GM18873 (cell line): ENCODE measurements around the gene MAP4K4.

ENCODE experiments used
- ATAC-seq: cut with Tn5 transposase; IDR thresholded peaks from one replicate; pipeline ENCODE4 v1.9.1; 2021; ENCODE audit warnings: mild to moderate bottlenecking, moderate library complexity, moderate number of reproducible peaks; ENCODE audit not compliant: unreplicated experiment, low FRiP score

MAP4K4 gene

DNA sequence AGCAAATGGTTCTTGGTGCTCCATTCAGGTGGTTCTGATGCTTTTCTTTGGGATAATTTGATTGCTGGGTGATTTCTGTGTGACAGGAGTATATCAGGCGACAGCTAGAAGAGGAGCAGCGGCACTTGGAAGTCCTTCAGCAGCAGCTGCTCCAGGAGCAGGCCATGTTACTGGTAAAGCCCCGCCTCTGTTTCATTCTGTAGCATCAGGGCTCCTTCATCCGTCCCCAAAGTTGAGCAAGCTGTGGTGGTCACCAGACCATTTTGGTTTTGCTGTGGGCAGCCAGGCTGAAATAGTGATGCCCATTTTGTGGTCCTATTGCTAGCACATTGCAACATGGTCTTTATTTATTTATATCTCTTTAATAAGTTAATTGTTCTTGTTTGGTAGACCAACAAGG is 161.4 kb downstream of the MAP4K4 start:
- ATAC-seq: no peak

DNA sequence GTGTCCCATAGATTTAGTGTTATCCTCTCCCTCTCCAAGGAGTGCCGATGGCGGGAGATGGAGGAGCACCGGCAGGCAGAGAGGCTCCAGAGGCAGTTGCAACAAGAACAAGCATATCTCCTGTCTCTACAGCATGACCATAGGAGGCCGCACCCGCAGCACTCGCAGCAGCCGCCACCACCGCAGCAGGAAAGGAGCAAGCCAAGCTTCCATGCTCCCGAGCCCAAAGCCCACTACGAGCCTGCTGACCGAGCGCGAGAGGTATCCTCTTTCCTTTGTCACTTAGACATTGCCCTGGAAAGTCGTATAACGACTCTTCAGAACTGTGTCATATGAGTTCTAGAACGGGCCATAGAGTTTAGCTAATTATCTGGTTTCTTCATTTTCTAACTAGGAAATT is 162.1 kb downstream of the MAP4K4 start:
- ATAC-seq: no peak

DNA sequence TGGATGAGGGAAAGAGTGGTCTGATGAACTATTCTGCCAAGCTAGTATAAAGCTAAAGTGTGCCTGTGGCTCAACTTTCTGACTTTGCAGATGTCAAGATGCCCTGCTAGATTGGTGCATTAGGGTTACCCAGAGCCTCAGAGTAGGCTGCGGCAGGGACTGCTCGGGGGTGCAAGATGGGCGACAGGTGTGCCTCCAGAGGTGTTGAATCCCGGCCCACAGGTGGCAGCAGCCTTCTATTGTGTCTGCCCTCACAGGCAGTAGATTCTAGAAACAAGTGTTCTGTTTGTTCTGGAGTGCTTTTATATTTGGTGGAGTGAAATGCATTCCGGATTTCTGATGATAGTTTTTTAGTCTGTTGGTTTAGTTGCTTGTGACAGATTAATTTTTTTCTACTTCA is 162.7 kb downstream of the MAP4K4 start:
- ATAC-seq: no peak

DNA sequence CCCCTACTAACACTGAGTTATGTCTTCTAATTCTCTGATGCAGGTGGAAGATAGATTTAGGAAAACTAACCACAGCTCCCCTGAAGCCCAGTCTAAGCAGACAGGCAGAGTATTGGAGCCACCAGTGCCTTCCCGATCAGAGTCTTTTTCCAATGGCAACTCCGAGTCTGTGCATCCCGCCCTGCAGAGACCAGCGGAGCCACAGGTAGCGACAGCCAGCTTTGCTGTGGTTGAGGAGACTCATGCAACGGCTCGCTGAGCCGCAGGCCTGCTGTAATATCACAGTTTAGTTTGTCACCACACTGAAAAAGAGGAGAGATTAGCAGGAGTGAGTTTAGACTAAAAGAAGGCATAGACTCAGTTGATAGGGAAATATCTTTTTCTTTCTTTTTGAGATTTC is 163.3 kb downstream of the MAP4K4 start:
- no peak for ATAC-seq

DNA sequence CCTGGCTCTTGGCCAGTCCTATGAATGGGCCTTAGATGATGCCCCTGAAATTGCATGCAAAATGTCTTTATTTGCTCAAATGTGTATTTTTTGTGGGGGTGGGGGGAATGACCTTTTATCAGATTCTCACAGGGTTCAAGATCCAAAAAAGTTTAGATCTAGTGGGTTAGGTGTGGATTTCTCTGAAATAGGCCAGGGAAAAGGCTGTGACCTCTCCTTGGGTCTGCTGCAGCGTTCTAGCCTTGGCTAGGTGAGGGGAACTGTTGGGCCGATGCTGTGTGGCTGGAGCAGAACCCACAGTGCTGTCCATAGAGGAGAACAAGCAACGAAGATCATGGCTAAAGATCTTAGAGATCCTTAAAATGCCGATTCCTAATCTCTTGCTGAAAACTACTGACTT is 163.9 kb downstream of the MAP4K4 start:
- ATAC-seq: no peak

DNA sequence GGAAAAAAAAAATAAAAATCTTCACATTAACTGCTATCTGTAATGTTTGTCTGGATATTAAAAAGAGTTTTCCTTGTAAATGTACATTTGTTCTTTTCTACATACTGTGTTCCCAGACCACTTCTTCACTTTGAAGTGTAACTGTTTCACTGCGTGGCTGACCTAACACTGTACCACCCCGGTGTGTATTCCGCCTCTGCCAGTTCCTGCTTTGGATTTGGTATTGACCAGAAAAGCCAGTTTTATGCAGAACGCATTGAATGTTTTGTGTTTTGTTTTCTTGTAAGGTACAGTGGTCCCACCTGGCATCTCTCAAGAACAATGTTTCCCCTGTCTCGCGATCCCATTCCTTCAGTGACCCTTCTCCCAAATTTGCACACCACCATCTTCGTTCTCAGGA is 166.0 kb downstream of the MAP4K4 start:
- ATAC-seq: no peak

DNA sequence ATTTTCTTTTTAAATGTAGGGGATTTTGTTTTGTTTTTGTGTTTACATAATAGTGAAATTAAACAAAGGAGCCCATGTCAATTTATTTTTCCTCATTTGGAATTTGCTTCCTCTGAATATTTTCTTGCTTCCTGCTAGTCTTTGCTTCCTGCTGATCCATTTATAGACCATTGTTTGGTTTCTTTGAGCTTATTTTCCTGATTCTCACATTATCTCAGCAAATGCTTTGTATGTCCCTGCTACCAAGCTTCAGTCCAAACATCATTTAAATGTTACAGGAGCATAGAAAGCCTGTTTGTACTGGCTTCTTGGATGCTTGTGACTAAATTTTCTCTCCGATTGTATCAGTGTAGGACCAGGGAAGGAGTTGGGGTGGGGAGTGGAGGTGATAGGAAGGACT is 166.9 kb downstream of the MAP4K4 start:
- ATAC-seq: no peak

DNA sequence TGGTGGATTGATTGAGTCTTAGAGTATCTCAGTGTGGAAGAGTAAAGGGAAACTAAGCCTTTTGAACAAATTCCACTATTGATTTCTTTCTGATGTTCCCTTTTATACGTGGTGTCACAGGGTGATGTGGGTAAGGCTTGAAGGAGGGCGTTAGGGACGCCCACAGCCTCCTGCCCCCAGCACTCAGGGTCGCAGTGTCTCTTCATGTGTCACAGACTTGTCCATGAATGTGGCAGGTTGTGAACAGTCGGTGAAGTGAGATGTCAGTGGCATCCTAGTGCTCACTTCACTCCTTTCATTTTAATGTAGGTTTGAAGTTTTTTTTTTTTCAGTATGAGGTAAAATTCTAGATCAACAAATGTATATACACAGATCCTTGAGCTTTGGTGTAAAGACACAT is 171.0 kb downstream of the MAP4K4 start:
- ATAC-seq: no peak

DNA sequence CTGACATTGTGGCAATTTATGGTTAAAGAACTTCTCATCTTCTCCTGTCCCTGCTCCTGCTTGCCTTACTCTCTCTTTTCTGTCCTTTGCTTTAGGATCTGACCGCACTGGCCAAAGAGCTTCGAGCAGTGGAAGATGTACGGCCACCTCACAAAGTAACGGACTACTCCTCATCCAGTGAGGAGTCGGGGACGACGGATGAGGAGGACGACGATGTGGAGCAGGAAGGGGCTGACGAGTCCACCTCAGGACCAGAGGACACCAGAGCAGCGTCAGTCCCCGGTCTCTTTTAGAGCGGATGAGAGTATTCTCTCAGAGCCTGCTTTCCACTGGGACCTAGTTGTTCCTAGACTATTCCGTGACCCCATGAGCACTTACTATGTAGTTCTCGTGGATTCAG is 172.0 kb downstream of the MAP4K4 start:
- no peak for ATAC-seq

DNA sequence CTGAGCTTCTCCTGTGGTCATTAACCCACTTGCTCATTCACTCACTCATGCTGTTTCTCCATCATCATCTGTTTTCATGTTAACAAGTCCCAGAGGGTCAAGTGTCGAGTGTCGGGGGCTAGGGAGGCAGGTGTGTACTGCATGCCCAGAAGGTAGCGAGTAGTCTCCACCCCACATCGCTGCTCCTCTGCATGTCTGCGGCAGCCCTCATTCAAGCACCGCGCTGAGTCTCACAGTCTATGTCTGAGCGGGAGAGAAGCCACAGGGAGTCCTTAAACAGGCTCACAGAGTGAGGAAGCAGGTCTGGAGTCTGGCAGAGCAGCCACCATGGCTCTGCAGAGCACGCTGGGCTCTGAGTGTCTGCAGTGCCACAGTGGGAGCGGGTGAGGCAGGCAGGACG is 172.9 kb downstream of the MAP4K4 start:
- ATAC-seq: no peak

DNA sequence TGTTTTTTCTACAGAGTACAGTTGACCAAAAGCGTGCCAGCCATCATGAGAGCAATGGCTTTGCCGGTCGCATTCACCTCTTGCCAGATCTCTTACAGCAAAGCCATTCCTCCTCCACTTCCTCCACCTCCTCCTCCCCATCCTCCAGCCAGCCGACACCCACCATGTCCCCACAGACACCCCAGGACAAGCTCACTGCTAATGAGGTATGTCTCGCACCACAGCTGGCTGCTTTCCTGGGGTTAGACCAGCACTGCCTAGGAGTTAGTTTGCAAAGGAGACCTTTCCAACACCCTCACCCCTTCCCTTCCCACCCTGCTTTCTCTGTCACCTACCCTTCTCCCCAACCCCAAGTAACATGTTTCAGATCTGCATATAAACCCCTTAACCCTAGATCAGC is 174.0 kb downstream of the MAP4K4 start:
- ATAC-seq: no peak

DNA sequence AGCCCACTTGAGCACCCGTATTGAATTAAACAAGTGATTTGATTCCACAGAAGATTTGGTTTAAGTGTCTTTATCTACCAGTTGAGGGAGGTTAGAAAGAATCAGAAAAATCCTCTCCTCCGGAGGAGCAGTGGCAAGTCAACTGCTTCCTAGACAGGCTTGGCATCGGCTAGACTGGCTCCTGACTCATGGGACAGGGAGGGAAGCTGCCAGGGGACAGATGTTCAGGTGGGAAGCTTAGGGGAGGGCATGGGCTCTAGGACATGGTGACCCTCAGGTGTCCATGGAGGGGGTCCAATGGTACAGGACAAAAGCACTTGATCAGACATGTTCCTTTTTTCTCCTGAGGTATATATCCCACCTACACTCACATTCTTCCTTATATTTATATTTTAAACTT is 175.0 kb downstream of the MAP4K4 start:
- no peak for ATAC-seq

DNA sequence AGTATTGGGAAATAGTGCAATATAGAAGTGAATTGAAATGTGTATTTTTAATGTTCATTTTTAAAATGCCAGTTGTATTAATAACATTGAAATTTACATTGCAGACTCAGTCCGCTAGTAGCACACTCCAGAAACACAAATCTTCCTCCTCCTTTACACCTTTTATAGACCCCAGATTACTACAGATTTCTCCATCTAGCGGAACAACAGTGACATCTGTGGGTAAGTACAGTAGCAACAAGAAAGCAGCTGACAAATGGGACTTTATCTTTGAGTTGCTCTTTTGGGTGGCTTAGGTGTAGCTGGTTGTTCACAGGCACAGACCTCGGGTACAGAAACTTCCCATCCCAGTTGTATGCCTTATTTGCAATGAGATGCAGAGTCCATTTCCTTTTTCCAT is 176.0 kb downstream of the MAP4K4 start:
- no peak for ATAC-seq

DNA sequence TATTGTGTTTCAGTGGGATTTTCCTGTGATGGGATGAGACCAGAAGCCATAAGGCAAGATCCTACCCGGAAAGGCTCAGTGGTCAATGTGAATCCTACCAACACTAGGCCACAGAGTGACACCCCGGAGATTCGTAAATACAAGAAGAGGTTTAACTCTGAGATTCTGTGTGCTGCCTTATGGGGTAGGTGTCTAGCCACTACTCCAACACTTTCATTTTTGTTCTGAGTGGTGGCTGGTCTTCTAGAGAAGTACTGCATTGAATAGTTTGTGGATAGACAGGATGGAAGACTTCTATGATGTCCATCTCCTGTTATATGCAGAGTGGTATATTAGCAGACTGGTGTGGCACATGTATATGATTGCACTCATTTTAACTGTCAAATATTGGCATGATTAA is 176.6 kb downstream of the MAP4K4 start:
- ATAC-seq: no peak

DNA sequence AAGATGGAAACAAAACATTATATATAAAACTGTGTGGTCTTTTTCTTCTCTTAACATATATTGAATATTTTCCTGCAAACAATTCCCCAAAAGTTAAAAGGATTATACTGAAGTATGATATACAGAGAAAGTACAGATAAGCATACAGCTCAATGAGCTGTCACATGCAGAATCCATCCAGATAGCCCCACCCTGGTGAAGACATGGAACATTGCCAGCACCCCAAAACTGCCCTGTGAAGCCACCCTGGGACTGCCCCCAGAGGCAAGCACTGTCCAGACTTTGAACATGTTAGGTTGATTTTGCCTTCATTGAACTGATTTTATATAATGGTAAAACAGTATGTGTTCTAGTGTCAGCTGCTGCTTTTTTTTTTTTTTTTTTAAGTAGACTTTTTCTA is 182.0 kb downstream of the MAP4K4 start:
- no peak for ATAC-seq

DNA sequence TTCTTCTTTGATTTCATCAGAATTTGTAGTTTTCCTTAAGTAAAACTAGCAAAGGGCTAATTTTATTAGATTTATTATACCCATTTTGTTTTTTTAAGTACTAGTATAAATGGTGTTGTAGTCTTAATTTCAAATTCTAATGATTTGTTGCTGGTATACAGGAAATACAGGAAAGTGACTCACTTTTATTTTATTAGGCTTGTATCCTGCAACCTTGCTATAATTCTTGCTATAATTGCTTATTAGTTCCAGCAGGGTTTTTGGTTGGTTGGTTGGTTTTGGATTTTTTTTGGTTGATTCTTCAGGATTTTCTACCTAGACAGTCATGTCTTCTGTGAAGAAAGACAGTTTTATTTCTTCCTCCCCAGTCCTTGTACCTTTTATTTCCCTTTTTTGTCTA is 183.6 kb downstream of the MAP4K4 start:
- ATAC-seq: no peak

DNA sequence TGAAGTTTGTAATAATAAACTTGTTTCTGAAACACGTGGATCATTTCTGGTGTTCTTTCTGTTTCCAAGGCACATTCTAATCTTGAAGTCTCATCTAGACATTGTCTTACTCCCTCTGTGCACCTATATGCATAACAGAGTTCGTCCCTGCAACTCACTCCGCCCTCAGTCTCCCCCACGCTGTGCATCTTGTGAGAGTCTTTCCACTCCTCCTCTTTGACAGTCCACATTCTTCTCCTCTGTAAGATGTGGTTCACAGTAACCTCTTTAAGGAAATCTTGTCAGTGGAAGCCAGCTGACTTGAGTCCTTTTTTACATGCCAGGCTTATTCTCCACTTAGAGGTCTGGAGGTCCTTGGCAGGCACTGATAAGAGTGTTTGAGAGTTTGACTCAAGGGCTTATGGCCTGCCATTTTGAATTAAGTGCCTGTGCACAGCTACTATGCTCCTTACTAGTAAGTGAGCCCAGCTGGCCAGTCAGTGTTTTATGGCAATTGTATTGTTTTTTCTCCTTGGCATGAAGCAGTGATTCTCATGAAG is 185.3 kb downstream of the MAP4K4 start:
- no peak for ATAC-seq

DNA sequence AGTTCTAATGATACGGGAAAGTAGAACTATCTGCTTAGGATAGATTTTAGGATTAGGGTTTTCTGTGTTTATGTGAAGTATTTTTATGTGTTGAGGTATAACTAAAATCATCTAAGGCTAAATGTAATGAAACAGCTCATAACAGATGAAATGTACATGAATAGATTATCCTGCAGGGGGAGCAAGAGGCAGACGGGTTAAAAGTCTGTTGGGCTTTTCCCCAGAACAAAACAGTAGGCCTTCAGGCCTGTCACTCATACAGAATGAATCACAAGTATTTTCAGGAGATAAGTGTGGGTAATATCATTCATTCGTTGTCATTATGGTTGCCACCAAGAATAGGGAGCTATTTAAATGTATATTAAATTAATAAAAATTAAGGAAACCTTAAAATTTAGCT is 186.4 kb downstream of the MAP4K4 start:
- ATAC-seq: no peak

DNA sequence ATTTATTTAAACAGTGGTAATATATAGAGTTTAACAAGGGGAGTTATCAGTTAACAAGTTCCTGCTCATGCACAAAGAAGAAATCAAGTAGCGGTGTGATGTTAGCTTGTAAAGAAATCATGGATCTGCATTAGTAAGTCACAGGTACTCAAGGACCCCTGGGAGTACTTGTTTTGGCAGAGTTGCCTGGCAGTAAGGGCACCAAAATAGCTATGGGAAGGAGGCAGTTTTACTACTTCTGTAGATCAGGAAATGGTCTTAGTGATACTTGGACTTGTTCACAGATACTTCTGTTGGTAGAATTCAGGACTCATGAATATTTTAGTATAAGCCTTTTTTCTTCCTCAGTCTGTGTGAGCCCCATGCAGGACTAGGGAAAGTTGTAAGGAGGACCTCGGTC is 186.9 kb downstream of the MAP4K4 start:
- no peak for ATAC-seq

DNA sequence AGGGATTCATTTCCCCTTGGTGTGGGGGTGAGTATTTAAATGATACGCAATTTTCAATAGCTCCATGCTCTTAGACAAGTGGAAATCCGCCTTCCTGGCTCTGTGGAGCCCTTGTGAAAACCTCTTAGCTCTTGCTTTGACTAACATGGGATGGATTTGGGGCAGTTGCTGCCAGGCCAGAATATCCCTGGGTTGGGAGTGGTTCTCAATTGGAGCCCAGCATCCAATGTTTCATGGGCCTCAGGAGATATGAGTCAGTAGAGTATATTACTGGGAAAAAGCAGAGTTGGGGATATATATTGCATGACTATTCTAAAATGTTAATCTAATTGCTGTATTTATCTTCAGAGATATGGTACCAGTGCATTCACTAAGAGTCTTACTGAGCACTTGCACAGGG is 189.8 kb downstream of the MAP4K4 start:
- no peak for ATAC-seq

DNA sequence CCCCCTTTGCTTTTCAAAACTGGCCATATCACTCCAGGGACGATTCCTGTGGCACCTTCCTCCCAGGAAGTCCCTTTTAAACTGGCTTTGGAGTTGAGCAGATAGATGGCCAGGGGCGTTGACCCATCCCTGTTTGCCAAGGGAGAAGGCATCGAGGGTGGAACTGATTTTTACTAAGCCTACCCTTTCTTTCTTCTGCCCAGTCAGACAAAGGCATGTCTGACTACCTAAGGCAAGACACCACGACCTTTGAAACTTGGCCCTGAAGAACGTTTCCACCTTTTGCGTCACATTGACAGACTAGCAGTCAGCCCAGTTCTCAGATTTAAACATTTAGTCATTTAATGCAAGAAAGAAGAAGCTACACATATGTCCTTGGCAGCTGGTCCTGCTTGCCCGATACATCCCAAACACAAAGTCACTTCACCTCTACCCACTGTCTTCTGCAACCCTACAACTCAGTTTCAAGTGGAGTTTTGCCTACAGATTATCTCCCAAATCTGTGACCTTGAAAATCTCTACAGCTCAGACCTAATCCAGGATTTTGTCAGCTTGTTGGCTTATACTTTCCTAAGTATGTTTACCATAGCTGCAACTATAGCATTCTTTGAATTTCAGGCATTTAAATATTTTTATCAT is 192.1 kb downstream of the MAP4K4 start:
- no peak for ATAC-seq

DNA sequence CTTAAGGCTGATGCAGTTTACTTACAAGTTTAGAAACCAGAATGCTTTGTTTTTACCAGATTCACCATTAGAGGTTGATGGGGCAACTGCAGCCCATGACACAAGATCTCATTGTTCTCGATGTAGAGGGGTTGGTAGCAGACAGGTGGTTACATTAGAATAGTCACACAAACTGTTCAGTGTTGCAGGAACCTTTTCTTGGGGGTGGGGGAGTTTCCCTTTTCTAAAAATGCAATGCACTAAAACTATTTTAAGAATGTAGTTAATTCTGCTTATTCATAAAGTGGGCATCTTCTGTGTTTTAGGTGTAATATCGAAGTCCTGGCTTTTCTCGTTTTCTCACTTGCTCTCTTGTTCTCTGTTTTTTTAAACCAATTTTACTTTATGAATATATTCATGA is 194.9 kb downstream of the MAP4K4 start:
- no peak for ATAC-seq
